ENCODE results near the gene EMC6. TPM values are rescaled to one million over a fixed set of nuclear protein-coding genes. Genes with fewer than 3 reads are reported as not detected.
A peak's percentile ranks its signal among the peaks of the same experiment; 100 is the strongest.

Gene EMC6
- total RNA-seq, 1 donor from 2014 or later, result 18.9 TPM

GRCh38 chr17:3667366-3668278 is 990 bp upstream of the EMC6 start:
- TF ChIP-seq POLR2AphosphoS5 (IDR thresholded peaks at IDR 0.05; ENCODE audit: insufficient read depth in 1 of 2, low read depth in 1 of 2) (peak in 1 of 2 donors; percentile 75), CTCF (IDR thresholded peaks at IDR 0.05) (no peak), POLR2A (IDR thresholded peaks at IDR 0.05) (peak in 1 of 2 donors; percentile 53)
- intact Hi-C loops (cut with DNase I), result no loop called here
- H3K4me1 ChIP-seq, result peaks cover 49% of the 10 kb centered on the region

GRCh38 chr17:3669085-3669347 is 404 bp downstream of the EMC6 start:
- intact Hi-C loops (cut with DNase I), result no loop called here
- H3K4me1 ChIP-seq, result peaks cover 49% of the 10 kb centered on the region
- no peak for TF ChIP-seq POLR2AphosphoS5 (IDR thresholded peaks at IDR 0.05; ENCODE audit: insufficient read depth in 1 of 2, low read depth in 1 of 2)

More at GRCh38 chr17:3667366-3668278, 990 bp upstream of the EMC6 start:
- DNase-seq (ENCODE audit: extremely low spot score in 2 of 2), result peak in 1 of 2 donors; percentile 96
- Histone ChIP-seq H3K27ac (peak overlapping the region; percentile 97), H3K36me3 (peaks cover 0 to 26% of the 10 kb centered on the region in 2 donors), H3K4me3 (peak overlapping the region; percentile 76 to 98), H3K27me3 (no peaks in the 10 kb centered on the region), H3K9me3 (no peaks in the 10 kb centered on the region)

GRCh38 chr17:3669548-3669947 is 936 bp downstream of the EMC6 start:
- Histone ChIP-seq H3K9me3 (no peaks in the 10 kb centered on the region), H3K4me1 (peaks cover 46% of the 10 kb centered on the region), H3K4me3 (peak overlapping the region; percentile 76 to 98), H3K36me3 (peaks cover 0 to 7% of the 10 kb centered on the region in 2 donors), H3K27ac (no peak overlapping the region), H3K27me3 (no peaks in the 10 kb centered on the region)
- no peak for DNase-seq (ENCODE audit: extremely low spot score in 2 of 2)
- intact Hi-C loops (cut with DNase I), result no loop called here
- no peak for TF ChIP-seq POLR2AphosphoS5 (IDR thresholded peaks at IDR 0.05; ENCODE audit: insufficient read depth in 1 of 2, low read depth in 1 of 2)
- TF ChIP-seq CTCF (IDR thresholded peaks at IDR 0.05), result no peak
- no peak for TF ChIP-seq POLR2A (IDR thresholded peaks at IDR 0.05)

More at GRCh38 chr17:3669085-3669347, 404 bp downstream of the EMC6 start:
- no peak for DNase-seq (ENCODE audit: extremely low spot score in 2 of 2)
- H3K36me3 ChIP-seq, result peaks cover 0 to 12% of the 10 kb centered on the region in 2 donors
- no peaks in the 10 kb centered on the region for H3K27me3 ChIP-seq
- H3K9me3 ChIP-seq, result no peaks in the 10 kb centered on the region
- peak overlapping the region; percentile 97 for H3K27ac ChIP-seq
- peak overlapping the region; percentile 76 to 98 for H3K4me3 ChIP-seq

- TF ChIP-seq POLR2A (IDR thresholded peaks at IDR 0.05), result no peak
- TF ChIP-seq POLR2AphosphoS5 (IDR thresholded peaks at IDR 0.05; ENCODE audit: insufficient read depth in 1 of 2, low read depth in 1 of 2), result no peak
- TF ChIP-seq CTCF (IDR thresholded peaks at IDR 0.05), result no peak
- Histone ChIP-seq H3K36me3 (no peaks in the 10 kb centered on the region), H3K9me3 (no peaks in the 10 kb centered on the region), H3K27me3 (no peaks in the 10 kb centered on the region), H3K27ac (no peak overlapping the region), H3K4me3 (no peak overlapping the region), H3K4me1 (peaks cover 16% of the 10 kb centered on the region)
- intact Hi-C loops (cut with DNase I), result no loop called here
- DNase-seq (ENCODE audit: extremely low spot score in 2 of 2), result no peak
These were observed 4.0 kb downstream of the EMC6 start for GRCh38 chr17:3672571-3672970.

- intact Hi-C loops (cut with DNase I), result no loop called here
- no peaks in the 10 kb centered on the region for H3K36me3 ChIP-seq
- H3K4me1 ChIP-seq, result no peaks in the 10 kb centered on the region
- DNase-seq (ENCODE audit: extremely low spot score in 2 of 2), result no peak
- TF ChIP-seq CTCF (IDR thresholded peaks at IDR 0.05), result no peak
- no peak for TF ChIP-seq POLR2A (IDR thresholded peaks at IDR 0.05)
- TF ChIP-seq POLR2AphosphoS5 (IDR thresholded peaks at IDR 0.05; ENCODE audit: insufficient read depth in 1 of 2, low read depth in 1 of 2), result no peak
- no peak overlapping the region for H3K4me3 ChIP-seq
- no peak overlapping the region for H3K27ac ChIP-seq
- no peaks in the 10 kb centered on the region for H3K27me3 ChIP-seq
- H3K9me3 ChIP-seq, result no peaks in the 10 kb centered on the region
These were observed 7.3 kb downstream of the EMC6 start for GRCh38 chr17:3675886-3676285.

All from vagina (tissue), 2 donors.